ENCODE results near the gene CDHR3. TPM values are rescaled to one million over a fixed set of nuclear protein-coding genes. Genes with fewer than 3 reads are reported as not detected.
A peak's percentile ranks its signal among the peaks of the same experiment; 100 is the strongest.

CDHR3 gene, protein sequence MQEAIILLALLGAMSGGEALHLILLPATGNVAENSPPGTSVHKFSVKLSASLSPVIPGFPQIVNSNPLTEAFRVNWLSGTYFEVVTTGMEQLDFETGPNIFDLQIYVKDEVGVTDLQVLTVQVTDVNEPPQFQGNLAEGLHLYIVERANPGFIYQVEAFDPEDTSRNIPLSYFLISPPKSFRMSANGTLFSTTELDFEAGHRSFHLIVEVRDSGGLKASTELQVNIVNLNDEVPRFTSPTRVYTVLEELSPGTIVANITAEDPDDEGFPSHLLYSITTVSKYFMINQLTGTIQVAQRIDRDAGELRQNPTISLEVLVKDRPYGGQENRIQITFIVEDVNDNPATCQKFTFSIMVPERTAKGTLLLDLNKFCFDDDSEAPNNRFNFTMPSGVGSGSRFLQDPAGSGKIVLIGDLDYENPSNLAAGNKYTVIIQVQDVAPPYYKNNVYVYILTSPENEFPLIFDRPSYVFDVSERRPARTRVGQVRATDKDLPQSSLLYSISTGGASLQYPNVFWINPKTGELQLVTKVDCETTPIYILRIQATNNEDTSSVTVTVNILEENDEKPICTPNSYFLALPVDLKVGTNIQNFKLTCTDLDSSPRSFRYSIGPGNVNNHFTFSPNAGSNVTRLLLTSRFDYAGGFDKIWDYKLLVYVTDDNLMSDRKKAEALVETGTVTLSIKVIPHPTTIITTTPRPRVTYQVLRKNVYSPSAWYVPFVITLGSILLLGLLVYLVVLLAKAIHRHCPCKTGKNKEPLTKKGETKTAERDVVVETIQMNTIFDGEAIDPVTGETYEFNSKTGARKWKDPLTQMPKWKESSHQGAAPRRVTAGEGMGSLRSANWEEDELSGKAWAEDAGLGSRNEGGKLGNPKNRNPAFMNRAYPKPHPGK
- total RNA-seq = 1 to 10 TPM; 5.1 to 6.7 TPM

DNA sequence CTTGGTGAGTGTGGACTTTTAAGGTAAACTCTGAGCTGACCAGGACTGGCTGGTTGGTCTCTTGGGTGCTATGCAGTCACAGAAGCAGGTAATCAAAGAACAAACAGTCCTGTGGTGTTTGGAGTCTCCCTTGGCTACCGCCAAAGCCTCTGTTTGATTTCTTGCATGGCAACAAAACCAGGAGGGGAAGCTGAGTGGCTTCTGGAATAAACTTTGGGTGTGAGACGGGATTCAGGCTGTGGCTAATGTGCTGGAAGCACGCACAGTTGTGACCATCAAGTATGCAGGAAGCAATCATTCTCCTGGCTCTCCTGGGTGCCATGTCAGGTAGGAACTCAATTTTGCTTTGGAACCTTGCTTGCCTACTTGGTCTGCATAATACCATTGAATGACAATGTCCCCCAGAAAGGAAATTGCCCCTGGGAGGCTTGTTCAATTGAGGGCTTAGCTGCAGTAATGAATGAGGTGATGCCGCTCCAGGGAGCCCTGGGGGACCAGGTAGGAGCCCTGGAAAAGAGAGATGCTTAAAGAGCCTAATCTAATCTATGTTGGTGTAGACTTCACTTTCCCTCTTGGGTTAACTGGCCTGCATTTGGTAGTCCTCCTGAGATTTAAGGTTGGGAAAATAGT is at the start of gene CDHR3:
TSS of gene CDHR3 (plus strand) at position 227 of the 630 bp plus-strand sequence. CDS start at position 282, 55 bp downstream.
- no peak for ATAC-seq (ENCODE audit: low read depth)
- Mint-ChIP-seq H3K4me1 (no peaks in the 10 kb centered on the region), H3K36me3 (no peaks in the 10 kb centered on the region), H3K9me3 (no peaks in the 10 kb centered on the region), H3K27ac (no peak within 1 kb of the TSS), H3K27me3 (peaks cover 4% of the 10 kb centered on the region), H3K4me3 (no peak within 1 kb of the TSS)
- POLR2A ChIA-PET = no interaction called here
- no peak for DNase-seq

DNA sequence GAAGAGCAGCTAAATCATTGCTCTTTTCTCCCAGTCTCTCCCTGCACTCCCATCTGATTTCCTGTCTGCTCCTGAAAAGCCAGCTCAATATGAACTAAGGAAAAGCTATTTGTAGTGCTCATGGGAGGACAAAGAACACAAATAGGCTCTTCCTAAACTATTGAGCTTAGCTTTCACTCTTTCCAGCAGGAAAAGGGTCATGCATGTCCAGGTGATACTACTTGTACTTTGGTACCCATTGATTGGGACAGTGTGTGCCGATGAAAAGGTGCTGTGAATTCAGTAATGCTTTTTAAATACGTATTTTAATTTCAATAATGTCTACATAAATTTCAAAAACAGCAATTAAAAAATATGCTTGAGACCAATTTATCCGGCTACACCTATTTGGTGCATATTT is 49.1 kb upstream of the CDHR3 start:
- POLR2A ChIA-PET = no interaction called here
- Mint-ChIP-seq H3K4me3 (no peak overlapping the region), H3K9me3 (peaks cover 4% of the 10 kb centered on the region), H3K27ac (no peak overlapping the region), H3K27me3 (no peaks in the 10 kb centered on the region), H3K4me1 (peaks cover 6% of the 10 kb centered on the region), H3K36me3 (no peaks in the 10 kb centered on the region)
- ATAC-seq (ENCODE audit: low read depth) (no peak), DNase-seq (no peak)

DNA sequence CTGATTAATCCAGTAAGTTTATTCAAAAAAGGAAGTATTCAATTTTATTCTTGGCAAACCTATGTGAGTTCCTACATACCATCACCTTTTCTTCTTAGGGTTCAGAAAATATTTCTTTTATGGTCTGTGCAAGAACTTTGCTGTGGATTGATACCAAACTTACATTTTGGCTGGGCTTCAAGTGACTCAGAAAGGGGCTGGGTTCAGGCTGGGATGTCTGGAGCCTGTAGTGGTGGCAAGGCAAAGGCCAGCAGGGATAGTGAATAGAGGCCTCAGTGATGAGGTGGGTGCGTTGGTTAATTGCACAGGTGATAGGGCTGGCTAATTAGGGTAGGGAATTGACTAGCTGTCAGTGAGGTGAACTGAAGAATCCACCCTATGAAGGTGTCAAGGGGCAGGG is 46.5 kb upstream of the CDHR3 start:
- no peak for ATAC-seq (ENCODE audit: low read depth)
- POLR2A ChIA-PET = no interaction called here
- Mint-ChIP-seq H3K27ac (no peak overlapping the region), H3K4me1 (no peaks in the 10 kb centered on the region), H3K4me3 (no peak overlapping the region), H3K36me3 (no peaks in the 10 kb centered on the region), H3K27me3 (no peaks in the 10 kb centered on the region), H3K9me3 (peaks cover 2% of the 10 kb centered on the region)
- no peak for DNase-seq

DNA sequence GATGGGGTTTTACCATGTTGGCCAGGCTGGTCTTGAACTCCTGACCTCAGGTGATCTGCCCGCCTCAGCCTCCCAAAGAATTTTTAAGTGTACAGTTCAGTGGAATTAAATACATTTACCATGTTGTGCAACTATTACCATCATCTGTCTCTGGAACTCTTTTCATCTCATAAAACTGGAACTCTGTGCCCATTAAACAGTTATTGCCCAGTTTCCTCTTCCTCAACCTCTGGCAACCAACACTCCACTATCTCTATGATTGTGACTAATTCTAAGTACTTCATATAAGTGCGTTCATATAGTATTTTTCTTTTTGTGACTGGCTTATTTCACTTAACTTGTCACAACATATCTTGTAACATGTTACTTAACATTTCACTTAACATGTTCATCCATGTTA is 45.4 kb upstream of the CDHR3 start:
- no peaks in the 10 kb centered on the region for H3K27me3 Mint-ChIP-seq
- no peak overlapping the region for H3K27ac Mint-ChIP-seq
- no peak overlapping the region for H3K4me3 Mint-ChIP-seq
- no peak for DNase-seq
- H3K36me3 Mint-ChIP-seq = no peaks in the 10 kb centered on the region
- no peak for ATAC-seq (ENCODE audit: low read depth)
- POLR2A ChIA-PET = no interaction called here
- no peaks in the 10 kb centered on the region for H3K4me1 Mint-ChIP-seq
- H3K9me3 Mint-ChIP-seq = peaks cover 2% of the 10 kb centered on the region

DNA sequence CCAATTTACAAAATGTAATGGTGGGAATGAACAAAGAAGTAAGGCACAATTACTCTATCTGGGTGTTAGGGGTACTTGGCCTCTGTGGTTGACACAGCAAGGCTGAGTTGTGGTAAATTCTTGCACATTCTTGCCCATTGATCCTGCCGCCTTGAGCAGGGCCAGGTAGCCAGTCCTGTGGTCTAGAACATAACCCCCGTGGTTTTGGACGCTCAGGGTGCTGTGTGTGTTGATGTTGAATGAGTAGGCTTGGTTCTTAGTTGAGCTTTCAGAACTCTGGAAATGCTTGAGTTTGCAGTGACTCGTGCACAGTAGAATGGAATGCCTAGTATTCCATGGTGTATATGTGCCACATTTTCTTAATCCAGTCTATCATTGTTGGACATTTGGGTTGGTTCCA is 42.3 kb upstream of the CDHR3 start:
- H3K4me3 Mint-ChIP-seq = no peak overlapping the region
- ATAC-seq (ENCODE audit: low read depth) (no peak), DNase-seq (no peak)
- peaks cover 8% of the 10 kb centered on the region for H3K9me3 Mint-ChIP-seq
- POLR2A ChIA-PET = no interaction called here
- no peaks in the 10 kb centered on the region for H3K27me3 Mint-ChIP-seq
- peaks cover 5% of the 10 kb centered on the region for H3K36me3 Mint-ChIP-seq
- no peak overlapping the region for H3K27ac Mint-ChIP-seq
- H3K4me1 Mint-ChIP-seq = peaks cover 14% of the 10 kb centered on the region

DNA sequence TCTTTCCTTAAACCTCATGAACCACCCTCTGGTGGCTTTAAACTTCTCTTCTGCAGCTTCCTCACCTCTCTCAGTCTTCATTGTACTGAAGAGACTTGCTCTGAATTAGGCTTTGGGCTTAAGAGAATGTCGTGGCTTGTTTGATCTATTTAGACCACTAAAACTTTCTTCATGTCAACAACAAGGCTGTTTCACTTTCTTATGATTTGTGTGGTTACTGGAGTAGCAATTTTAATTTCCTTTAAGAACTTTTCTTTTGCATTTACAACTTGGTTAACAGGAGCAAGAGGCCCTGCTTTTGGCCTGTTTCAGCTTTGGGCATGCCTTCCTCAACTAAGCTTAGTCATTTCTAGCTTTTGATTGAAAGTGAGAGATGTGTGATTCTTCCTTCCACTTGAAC is 38.1 kb upstream of the CDHR3 start:
- H3K4me3 Mint-ChIP-seq = peak overlapping the region; percentile 46
- peak; percentile 96 for ATAC-seq (ENCODE audit: low read depth)
- H3K27me3 Mint-ChIP-seq = peaks cover 8% of the 10 kb centered on the region
- POLR2A ChIA-PET = no interaction called here
- no peak for DNase-seq
- peaks cover 8% of the 10 kb centered on the region for H3K9me3 Mint-ChIP-seq
- peaks cover 17% of the 10 kb centered on the region for H3K4me1 Mint-ChIP-seq
- H3K36me3 Mint-ChIP-seq = peaks cover 7% of the 10 kb centered on the region
- H3K27ac Mint-ChIP-seq = peak overlapping the region; percentile 75

DNA sequence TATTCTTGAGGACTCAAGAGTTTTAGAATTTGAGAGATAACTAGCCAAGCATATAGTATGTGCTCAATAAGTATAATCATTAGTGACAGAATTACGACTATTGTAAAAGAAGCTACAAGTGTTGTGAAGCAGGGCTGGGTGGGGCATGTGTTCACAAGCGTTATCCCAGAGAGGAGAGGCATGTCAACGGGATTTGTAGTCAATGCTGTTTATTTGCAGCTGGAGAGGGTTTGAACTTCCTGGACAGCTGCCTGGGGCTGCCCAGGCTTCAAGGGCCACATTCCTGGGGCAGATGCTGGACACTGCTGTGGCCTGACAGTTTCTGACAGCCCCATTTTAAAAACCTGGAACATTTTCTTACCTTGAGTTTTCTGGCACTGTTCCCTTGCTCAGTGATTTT is 36.9 kb upstream of the CDHR3 start:
- DNase-seq = no peak
- Mint-ChIP-seq H3K4me1 (peaks cover 17% of the 10 kb centered on the region), H3K36me3 (peaks cover 7% of the 10 kb centered on the region), H3K9me3 (peaks cover 8% of the 10 kb centered on the region), H3K27me3 (peaks cover 8% of the 10 kb centered on the region), H3K4me3 (no peak overlapping the region), H3K27ac (no peak overlapping the region)
- ATAC-seq (ENCODE audit: low read depth) = no peak
- POLR2A ChIA-PET = no interaction called here

DNA sequence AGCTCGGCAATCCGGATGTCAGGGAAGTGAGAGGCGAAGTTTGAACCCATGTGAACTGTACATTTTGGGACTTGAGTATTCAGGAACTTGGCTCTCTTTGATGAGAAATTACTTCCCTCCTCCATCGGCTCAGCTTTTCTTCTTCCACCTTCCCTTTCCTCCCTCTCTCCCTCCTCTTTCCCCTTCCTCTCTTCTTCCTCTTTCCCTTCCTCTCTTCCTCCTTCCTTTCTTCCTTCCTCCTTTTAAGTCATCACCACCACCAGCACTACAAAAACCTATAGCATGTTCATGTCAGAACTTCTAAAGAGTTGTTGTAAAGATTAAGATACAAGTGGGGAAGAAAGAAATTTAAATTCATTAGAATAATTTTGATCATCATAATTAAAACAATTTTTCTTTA is 31.9 kb upstream of the CDHR3 start:
- Mint-ChIP-seq H3K4me3 (no peak overlapping the region), H3K9me3 (peaks cover 1% of the 10 kb centered on the region), H3K27me3 (peaks cover 10% of the 10 kb centered on the region), H3K27ac (no peak overlapping the region), H3K36me3 (peaks cover 3% of the 10 kb centered on the region), H3K4me1 (no peaks in the 10 kb centered on the region)
- DNase-seq = no peak
- POLR2A ChIA-PET = no interaction called here
- no peak for ATAC-seq (ENCODE audit: low read depth)

DNA sequence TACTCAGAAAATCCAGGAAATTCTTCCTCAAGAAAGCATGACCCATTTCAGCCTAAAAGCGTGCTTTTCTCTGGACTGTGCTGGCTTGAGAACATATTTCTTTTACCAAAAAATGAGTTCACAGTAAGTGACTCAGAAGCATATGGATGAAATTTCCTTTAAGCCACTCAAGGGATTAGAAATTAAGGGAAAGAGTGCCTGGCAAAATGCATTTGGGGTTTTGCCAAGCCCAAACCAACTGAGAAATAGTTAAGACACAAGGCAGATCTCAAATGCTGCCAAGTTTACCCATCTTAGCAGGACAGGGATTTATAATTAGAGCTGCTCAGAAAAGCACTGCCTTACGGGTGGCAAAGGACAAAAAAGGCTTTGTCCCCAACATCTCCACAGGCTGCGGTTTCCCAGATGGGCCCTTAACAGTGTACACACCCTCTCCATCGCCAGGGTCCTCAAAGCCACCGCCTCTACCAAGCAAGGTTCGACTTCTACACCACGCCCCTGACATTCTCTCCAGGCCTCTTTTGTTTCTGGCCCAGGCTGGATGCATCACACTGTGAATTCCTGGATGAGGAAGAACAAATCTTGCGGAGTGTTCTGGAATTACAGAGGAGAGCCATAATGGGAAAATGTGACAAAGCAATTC is 30.1 kb upstream of the CDHR3 start:
- POLR2A ChIA-PET = no interaction called here
- no peak for ATAC-seq (ENCODE audit: low read depth)
- peaks cover 1% of the 10 kb centered on the region for H3K9me3 Mint-ChIP-seq
- peaks cover 3% of the 10 kb centered on the region for H3K36me3 Mint-ChIP-seq
- peaks cover 2% of the 10 kb centered on the region for H3K27me3 Mint-ChIP-seq
- no peak overlapping the region for H3K4me3 Mint-ChIP-seq
- no peak overlapping the region for H3K27ac Mint-ChIP-seq
- H3K4me1 Mint-ChIP-seq = no peaks in the 10 kb centered on the region
- no peak for DNase-seq

DNA sequence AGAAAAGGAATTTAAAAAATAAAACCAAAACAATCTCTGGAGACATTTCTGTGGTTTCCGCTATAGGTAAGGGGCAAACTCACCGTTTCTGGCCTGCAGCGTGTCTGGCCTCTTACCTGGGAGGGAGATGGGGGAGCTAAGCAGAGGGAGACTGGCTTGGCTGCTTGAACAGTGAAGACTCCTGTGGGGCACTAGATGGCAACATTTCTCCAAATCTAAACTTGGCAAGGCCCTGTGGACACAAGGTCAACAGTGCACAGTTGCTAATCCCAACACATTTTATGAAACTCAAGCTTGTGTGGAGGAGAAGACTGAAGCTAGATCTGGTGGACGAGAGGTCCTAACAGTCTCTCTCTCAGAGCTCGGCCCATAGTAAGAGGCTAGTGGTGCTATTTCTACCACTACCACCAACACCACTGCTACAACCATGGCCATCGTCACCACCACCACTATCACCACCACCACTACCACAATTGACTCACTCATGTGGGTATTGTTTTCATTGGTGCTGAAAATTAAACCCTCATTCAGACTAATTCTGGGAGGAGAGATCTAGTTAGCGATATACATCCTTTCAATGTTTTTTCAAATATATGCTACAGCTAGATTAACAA is 28.4 kb upstream of the CDHR3 start:
- no peaks in the 10 kb centered on the region for H3K36me3 Mint-ChIP-seq
- POLR2A ChIA-PET = interaction anchor here (0.5 kb wide), 1 partner anchor 654 kb away, joined by 3 read pairs; no protein-coding TSS in a partner anchor
- no peak for DNase-seq
- H3K4me1 Mint-ChIP-seq = no peaks in the 10 kb centered on the region
- no peak overlapping the region for H3K27ac Mint-ChIP-seq
- peaks cover 2% of the 10 kb centered on the region for H3K27me3 Mint-ChIP-seq
- H3K9me3 Mint-ChIP-seq = no peaks in the 10 kb centered on the region
- H3K4me3 Mint-ChIP-seq = no peak overlapping the region
- ATAC-seq (ENCODE audit: low read depth) = peak; percentile 50

DNA sequence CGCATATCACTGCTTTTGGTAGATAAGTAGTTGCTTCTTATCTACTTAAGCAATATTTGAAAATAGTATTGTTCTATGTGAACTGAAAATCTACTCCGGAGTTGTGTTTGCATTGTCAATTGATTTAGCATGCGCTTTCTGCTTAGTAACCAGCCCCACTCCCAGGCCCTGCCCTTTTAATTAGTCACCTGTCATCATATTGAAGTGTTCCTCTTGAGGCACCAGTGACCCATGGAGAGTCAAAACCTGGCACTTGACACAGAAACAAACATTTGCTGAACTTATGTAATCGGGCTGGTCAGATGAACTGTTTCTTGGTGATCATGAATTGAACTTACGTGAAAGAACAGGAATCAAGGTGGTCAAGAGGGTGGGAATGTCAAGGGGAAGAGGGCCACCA is 27.8 kb upstream of the CDHR3 start:
- H3K9me3 Mint-ChIP-seq = no peaks in the 10 kb centered on the region
- POLR2A ChIA-PET = interaction anchor here (0.5 kb wide), 1 partner anchor 655 kb away, joined by 3 read pairs; no protein-coding TSS in a partner anchor
- H3K4me3 Mint-ChIP-seq = no peak overlapping the region
- DNase-seq (no peak), ATAC-seq (ENCODE audit: low read depth) (no peak)
- H3K27me3 Mint-ChIP-seq = peaks cover 2% of the 10 kb centered on the region
- H3K27ac Mint-ChIP-seq = no peak overlapping the region
- no peaks in the 10 kb centered on the region for H3K4me1 Mint-ChIP-seq
- no peaks in the 10 kb centered on the region for H3K36me3 Mint-ChIP-seq

DNA sequence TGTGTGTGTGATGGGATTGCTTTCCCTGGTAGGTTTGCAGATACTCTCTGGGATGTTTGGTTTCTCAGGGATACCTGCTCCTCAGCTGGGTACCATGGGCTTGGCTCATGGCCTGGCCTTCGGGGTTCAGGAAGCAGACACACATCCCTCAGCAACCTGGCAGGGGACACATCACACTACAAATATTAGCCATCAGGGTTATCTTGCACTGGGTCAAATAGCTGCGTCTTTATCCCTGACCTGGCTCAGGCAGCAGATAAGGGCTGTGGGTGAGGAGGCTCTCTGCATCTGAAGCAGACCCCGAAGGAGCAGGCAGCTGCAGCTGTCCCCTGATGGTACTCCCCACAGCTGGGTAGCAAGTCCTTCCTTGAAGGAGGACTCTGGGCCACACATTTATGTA is 25.7 kb upstream of the CDHR3 start:
- DNase-seq (no peak), ATAC-seq (ENCODE audit: low read depth) (no peak)
- Mint-ChIP-seq H3K9me3 (no peaks in the 10 kb centered on the region), H3K27ac (no peak overlapping the region), H3K4me1 (no peaks in the 10 kb centered on the region), H3K27me3 (peaks cover 2% of the 10 kb centered on the region), H3K4me3 (no peak overlapping the region), H3K36me3 (no peaks in the 10 kb centered on the region)
- POLR2A ChIA-PET = interaction anchor here (0.5 kb wide), 1 partner anchor 475 kb away, joined by 3 read pairs; no protein-coding TSS in a partner anchor

DNA sequence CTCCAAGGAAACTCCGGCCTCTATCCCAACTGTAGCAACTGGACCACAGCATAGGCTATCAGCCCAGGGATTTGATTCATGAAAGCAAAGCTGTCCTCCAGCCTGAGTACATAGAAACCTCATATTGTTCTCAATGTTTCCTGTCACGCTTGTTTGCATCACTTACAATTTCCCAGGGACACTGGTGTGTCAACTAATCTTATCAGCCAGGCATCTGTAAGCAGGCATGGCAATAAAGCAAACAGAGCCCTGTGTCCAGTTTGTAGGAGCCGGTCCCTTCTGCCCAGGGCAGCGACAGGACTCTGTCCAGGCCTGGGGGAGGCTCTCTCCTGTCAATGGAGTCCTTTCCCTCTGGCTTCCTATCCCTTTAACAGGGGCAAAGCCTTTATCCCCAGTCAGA is 23.0 kb upstream of the CDHR3 start:
- no peak for ATAC-seq (ENCODE audit: low read depth)

More for the DNA sequence above, 23.0 kb upstream of the CDHR3 start:
- H3K36me3 Mint-ChIP-seq = no peaks in the 10 kb centered on the region
- no peak overlapping the region for H3K4me3 Mint-ChIP-seq
- POLR2A ChIA-PET = no interaction called here
- no peaks in the 10 kb centered on the region for H3K9me3 Mint-ChIP-seq
- H3K27ac Mint-ChIP-seq = no peak overlapping the region
- DNase-seq = no peak
- H3K27me3 Mint-ChIP-seq = no peaks in the 10 kb centered on the region
- no peaks in the 10 kb centered on the region for H3K4me1 Mint-ChIP-seq
